SK-N-SH (cell line): ENCODE measurements around the gene SDC3.

Experiments
- MXI1 ChIP-seq: IDR thresholded peaks from 2 replicates; pipeline ENCODE4 v1.6.1; 2012; ENCODE audit warnings: mild to moderate bottlenecking, low read depth, low read length, improper control_type of control experiment
- SIN3A ChIP-seq: IDR thresholded peaks from 2 replicates; pipeline ENCODE4 v1.6.1; 2012; ENCODE audit warnings: low read depth, mild to moderate bottlenecking, low read length, moderate library complexity, borderline replicate concordance
- TAF1 ChIP-seq: IDR thresholded peaks from 2 replicates; pipeline ENCODE4 v1.6.1; 2012; ENCODE audit warnings: low read depth, mild to moderate bottlenecking, low read length, moderate library complexity, borderline replicate concordance
- TEAD4 ChIP-seq: IDR thresholded peaks from 2 replicates; pipeline ENCODE4 v1.4.0; 2012; ENCODE audit warnings: mild to moderate bottlenecking, borderline replicate concordance; ENCODE audit not compliant: insufficient read depth
- TF ChIP-seq, protein P1 (sequence below): fragments of 200-600 bp; sonication (generic); IDR thresholded peaks from 2 replicates; pipeline ENCODE4 v1.6.1; 2017; ENCODE audit warnings: antibody characterized with exemption, mild to moderate bottlenecking, moderate library complexity
- TF ChIP-seq, protein P2 (sequence below): IDR thresholded peaks from 2 replicates; pipeline ENCODE4 v1.6.1; 2012; ENCODE audit warnings: mild to moderate bottlenecking, low read depth, low read length, moderate library complexity

DNA sequence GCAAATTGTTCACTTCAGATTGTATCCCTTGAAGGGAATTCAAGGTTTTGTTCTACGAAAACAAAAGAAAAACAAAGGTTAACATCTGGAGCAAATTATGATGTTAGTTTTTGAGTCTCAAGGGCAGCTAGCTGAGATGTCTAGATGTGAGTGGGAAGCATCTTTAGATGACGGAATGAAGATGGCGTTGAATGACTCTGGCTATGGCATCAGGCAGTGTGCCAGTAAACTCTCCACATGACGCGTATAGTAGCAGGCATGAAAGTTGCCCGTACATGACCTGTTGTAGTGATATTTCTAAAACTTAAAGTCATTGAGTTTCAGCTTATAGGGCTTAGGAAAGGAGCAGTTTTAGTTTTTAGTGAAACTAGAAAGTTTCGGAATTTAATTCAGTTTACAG lies 12.3 kb upstream of the SDC3 start:
- no peak for TF ChIP-seq TAF1
- TF ChIP-seq, protein P1, sequence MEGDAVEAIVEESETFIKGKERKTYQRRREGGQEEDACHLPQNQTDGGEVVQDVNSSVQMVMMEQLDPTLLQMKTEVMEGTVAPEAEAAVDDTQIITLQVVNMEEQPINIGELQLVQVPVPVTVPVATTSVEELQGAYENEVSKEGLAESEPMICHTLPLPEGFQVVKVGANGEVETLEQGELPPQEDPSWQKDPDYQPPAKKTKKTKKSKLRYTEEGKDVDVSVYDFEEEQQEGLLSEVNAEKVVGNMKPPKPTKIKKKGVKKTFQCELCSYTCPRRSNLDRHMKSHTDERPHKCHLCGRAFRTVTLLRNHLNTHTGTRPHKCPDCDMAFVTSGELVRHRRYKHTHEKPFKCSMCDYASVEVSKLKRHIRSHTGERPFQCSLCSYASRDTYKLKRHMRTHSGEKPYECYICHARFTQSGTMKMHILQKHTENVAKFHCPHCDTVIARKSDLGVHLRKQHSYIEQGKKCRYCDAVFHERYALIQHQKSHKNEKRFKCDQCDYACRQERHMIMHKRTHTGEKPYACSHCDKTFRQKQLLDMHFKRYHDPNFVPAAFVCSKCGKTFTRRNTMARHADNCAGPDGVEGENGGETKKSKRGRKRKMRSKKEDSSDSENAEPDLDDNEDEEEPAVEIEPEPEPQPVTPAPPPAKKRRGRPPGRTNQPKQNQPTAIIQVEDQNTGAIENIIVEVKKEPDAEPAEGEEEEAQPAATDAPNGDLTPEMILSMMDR, result no peak
- TF ChIP-seq SIN3A, result no peak
- TF ChIP-seq, protein P2, sequence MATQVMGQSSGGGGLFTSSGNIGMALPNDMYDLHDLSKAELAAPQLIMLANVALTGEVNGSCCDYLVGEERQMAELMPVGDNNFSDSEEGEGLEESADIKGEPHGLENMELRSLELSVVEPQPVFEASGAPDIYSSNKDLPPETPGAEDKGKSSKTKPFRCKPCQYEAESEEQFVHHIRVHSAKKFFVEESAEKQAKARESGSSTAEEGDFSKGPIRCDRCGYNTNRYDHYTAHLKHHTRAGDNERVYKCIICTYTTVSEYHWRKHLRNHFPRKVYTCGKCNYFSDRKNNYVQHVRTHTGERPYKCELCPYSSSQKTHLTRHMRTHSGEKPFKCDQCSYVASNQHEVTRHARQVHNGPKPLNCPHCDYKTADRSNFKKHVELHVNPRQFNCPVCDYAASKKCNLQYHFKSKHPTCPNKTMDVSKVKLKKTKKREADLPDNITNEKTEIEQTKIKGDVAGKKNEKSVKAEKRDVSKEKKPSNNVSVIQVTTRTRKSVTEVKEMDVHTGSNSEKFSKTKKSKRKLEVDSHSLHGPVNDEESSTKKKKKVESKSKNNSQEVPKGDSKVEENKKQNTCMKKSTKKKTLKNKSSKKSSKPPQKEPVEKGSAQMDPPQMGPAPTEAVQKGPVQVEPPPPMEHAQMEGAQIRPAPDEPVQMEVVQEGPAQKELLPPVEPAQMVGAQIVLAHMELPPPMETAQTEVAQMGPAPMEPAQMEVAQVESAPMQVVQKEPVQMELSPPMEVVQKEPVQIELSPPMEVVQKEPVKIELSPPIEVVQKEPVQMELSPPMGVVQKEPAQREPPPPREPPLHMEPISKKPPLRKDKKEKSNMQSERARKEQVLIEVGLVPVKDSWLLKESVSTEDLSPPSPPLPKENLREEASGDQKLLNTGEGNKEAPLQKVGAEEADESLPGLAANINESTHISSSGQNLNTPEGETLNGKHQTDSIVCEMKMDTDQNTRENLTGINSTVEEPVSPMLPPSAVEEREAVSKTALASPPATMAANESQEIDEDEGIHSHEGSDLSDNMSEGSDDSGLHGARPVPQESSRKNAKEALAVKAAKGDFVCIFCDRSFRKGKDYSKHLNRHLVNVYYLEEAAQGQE, result no peak
- no peak for TF ChIP-seq MXI1
- no peak for TF ChIP-seq TEAD4
